ENCODE data around the gene SPAG17. TPM values are rescaled to one million over a fixed set of nuclear protein-coding genes. Genes with fewer than 3 reads are reported as not detected.

Gene SPAG17
- total RNA-seq, 1 experiment from 2014 or later, result 0.18 TPM

DNA sequence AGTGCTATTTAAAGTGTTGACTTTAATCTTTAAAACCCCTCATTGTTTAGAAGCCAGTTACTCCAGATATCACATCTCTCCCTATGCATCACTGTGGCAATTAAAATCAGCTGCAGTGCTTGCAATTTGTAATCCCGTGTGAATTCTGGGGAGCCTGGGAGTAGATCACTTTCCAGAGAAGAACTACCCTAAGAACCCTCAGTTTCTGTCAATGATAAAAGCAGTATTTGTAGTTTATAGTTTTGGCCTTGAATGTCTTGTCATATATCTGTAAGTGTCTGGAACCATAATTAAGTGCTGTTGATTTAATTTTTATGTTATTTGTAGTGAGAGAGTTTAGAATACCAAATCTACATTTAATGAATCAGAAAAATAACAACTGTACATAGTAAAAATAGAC is 5.5 kb upstream of the SPAG17 start:
- DNase-seq, result no peak
- no peak overlapping the region for H3K4me3 ChIP-seq
- no peaks in the 10 kb centered on the region for H3K27me3 ChIP-seq
- no peaks in the 10 kb centered on the region for H3K36me3 ChIP-seq
- no peaks in the 10 kb centered on the region for H3K4me1 ChIP-seq
- H3K9me3 ChIP-seq (replicated peaks), result peaks cover 11% of the 10 kb centered on the region
- H3K27ac ChIP-seq, result no peak overlapping the region

GRCh38 chr1:118189564-118189963 is 4.5 kb upstream of the SPAG17 start:
- H3K27me3 ChIP-seq, result no peaks in the 10 kb centered on the region
- H3K4me1 ChIP-seq, result no peaks in the 10 kb centered on the region
- DNase-seq, result no peak
- peaks cover 11% of the 10 kb centered on the region for H3K9me3 ChIP-seq (replicated peaks)
- no peak overlapping the region for H3K4me3 ChIP-seq
- H3K36me3 ChIP-seq, result no peaks in the 10 kb centered on the region
- no peak overlapping the region for H3K27ac ChIP-seq

DNA sequence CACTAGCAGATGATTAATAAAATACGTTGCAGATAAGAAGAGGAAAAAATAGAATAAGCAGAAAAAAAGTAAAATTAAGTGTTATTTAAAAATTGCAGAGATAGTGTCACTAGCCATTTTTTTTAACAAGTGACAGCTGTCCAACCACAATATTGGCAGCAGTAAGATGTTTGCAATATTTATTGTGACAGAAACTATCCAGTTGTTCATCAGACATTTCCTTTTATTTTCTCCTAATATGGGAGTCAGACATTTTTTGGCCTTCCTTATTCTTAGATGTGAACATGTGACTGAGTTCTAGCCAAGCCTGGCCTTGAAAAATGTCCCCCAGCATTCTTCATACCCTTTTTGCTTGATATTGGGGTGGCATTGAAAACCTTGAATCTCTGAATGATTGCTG is 3.4 kb upstream of the SPAG17 start:
- Histone ChIP-seq H3K36me3 (no peaks in the 10 kb centered on the region), H3K27ac (no peak overlapping the region), H3K9me3 (replicated peaks) (peaks cover 11% of the 10 kb centered on the region), H3K27me3 (no peaks in the 10 kb centered on the region), H3K4me1 (no peaks in the 10 kb centered on the region), H3K4me3 (no peak overlapping the region)
- no peak for DNase-seq

DNA sequence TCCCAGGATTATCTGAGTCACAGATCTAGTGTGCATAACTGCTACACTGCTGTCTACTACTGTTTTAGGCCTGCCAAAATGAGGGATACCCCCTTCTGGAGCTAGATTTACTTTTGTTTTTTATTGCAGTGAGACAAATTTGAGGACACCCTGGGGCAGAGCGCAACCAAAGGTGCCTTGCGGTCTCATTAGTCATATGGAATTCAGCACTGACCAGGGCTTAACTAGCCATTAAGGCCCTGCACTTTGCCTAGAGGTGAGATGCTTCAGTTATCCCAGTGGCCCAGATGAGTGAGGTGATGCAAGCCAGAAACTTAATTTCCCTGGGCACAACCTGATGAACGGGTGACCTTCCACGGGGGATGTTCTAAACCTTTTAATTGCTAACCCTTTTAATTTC is 998 bp upstream of the SPAG17 start:
- H3K4me1 ChIP-seq, result no peaks in the 10 kb centered on the region

DNA sequence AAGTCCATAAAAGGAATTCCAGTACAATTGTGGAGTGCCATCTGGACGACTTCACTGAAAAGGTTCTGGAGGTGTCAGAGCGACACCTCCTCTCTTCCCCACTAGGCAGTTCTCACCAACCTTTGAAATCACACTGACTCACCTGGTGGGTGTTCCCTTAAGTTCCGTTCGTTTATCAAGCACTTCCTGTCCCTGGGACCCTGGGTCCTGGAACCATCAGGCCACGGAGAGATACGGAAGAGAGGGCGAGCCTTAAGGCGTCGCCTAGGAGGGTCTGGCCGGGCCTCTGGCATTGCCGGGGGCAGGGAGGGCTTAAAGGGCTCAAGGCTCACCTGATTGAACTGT is 317 bp downstream of the SPAG17 start:
- Histone ChIP-seq H3K27me3 (no peaks in the 10 kb centered on the region), H3K9me3 (replicated peaks) (peaks cover under 1% of the 10 kb centered on the region; the same call in 1 of the 2 replicates), H3K4me3 (no peak overlapping the region), H3K36me3 (no peaks in the 10 kb centered on the region), H3K4me1 (no peaks in the 10 kb centered on the region), H3K27ac (no peak overlapping the region)
- DNase-seq, result no peak

More for the DNA sequence above, 998 bp upstream of the SPAG17 start:
- DNase-seq, result no peak
- no peaks in the 10 kb centered on the region for H3K36me3 ChIP-seq
- H3K27ac ChIP-seq, result no peak overlapping the region
- H3K27me3 ChIP-seq, result no peaks in the 10 kb centered on the region
- H3K4me3 ChIP-seq, result no peak overlapping the region
- peaks cover 4% of the 10 kb centered on the region for H3K9me3 ChIP-seq (replicated peaks)

- no peak for DNase-seq
- Histone ChIP-seq H3K36me3 (no peaks in the 10 kb centered on the region), H3K9me3 (replicated peaks) (no peaks in the 10 kb centered on the region), H3K27me3 (no peaks in the 10 kb centered on the region), H3K4me1 (no peaks in the 10 kb centered on the region), H3K27ac (no peak overlapping the region), H3K4me3 (no peak overlapping the region)
Observed at GRCh38 chr1:118183586-118183985, 1.4 kb downstream of the SPAG17 start.

GRCh38 chr1:118177998-118178397 is 7.0 kb downstream of the SPAG17 start:
- Histone ChIP-seq H3K27me3 (no peaks in the 10 kb centered on the region), H3K4me1 (no peaks in the 10 kb centered on the region), H3K4me3 (no peak overlapping the region), H3K27ac (no peak overlapping the region), H3K36me3 (no peaks in the 10 kb centered on the region), H3K9me3 (replicated peaks) (peaks cover 3% of the 10 kb centered on the region; the same call in 1 of the 2 replicates)
- DNase-seq, result no peak

- Histone ChIP-seq H3K9me3 (replicated peaks) (no peaks in the 10 kb centered on the region), H3K27me3 (no peaks in the 10 kb centered on the region), H3K27ac (no peak overlapping the region), H3K4me3 (no peak overlapping the region), H3K36me3 (no peaks in the 10 kb centered on the region), H3K4me1 (no peaks in the 10 kb centered on the region)
- DNase-seq, result no peak
Observed at GRCh38 chr1:118169016-118169415, 16.0 kb downstream of the SPAG17 start.

DNA sequence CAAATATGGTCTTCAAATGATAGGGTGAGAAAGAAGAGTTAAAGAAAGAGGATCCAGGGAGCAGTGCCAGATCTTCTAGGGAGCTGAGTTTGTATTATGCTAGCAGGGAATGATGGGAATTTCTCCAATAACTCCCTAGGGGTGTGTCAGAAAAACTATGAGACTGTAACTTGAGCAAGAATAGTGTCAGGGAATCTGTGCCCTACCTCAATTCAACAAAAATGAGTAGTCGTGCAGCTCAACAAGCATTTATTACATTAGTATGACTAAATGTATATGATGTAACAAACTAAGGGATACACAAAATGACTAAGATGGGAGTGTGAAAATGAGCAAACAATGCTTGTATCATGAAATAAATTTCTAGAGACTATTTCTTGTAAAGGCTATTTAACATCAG is 24.2 kb downstream of the SPAG17 start:
- no peak overlapping the region for H3K27ac ChIP-seq
- H3K9me3 ChIP-seq (replicated peaks), result no peaks in the 10 kb centered on the region; the same call in 1 of the 2 replicates
- no peaks in the 10 kb centered on the region for H3K27me3 ChIP-seq
- H3K4me3 ChIP-seq, result no peak overlapping the region
- no peaks in the 10 kb centered on the region for H3K36me3 ChIP-seq
- H3K4me1 ChIP-seq, result peaks cover 8% of the 10 kb centered on the region
- no peak for DNase-seq

- no peak overlapping the region for H3K27ac ChIP-seq
- no peaks in the 10 kb centered on the region for H3K36me3 ChIP-seq
- H3K4me1 ChIP-seq, result peaks cover 14% of the 10 kb centered on the region
- peak in 1 of 2 experiments; percentile 22 for DNase-seq
- no peaks in the 10 kb centered on the region; the same call in 1 of the 2 replicates for H3K9me3 ChIP-seq (replicated peaks)
- no peak overlapping the region for H3K4me3 ChIP-seq
- no peaks in the 10 kb centered on the region for H3K27me3 ChIP-seq
Observed at GRCh38 chr1:118159569-118159968, 25.5 kb downstream of the SPAG17 start.

GRCh38 chr1:118158924-118159323 is 26.1 kb downstream of the SPAG17 start:
- Histone ChIP-seq H3K9me3 (replicated peaks) (no peaks in the 10 kb centered on the region; the same call in 1 of the 2 replicates), H3K27me3 (no peaks in the 10 kb centered on the region), H3K27ac (no peak overlapping the region), H3K4me1 (peaks cover 20% of the 10 kb centered on the region), H3K4me3 (no peak overlapping the region), H3K36me3 (no peaks in the 10 kb centered on the region)
- no peak for DNase-seq

DNA sequence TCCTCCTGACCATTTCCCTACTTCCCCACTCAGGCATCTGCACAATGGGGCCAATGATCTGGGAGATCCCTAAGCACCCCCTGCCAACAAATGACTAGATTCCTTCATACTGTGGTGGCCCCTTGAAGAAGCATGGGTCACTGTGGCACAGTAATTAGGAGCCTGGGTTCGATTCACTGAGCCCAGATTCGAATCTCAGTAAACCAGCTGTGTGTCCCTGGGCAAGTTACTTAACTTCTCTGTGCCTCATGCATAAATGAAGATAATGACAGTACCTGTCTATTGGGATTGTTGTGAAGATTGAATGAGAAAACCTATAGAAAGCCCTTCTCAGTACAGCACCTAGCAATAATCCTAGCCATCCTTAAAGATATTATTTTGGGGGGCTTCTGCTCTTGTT is 27.5 kb downstream of the SPAG17 start:
- no peaks in the 10 kb centered on the region for H3K27me3 ChIP-seq
- no peak overlapping the region for H3K27ac ChIP-seq
- no peaks in the 10 kb centered on the region for H3K36me3 ChIP-seq
- no peaks in the 10 kb centered on the region; the same call in 1 of the 2 replicates for H3K9me3 ChIP-seq (replicated peaks)
- peaks cover 21% of the 10 kb centered on the region for H3K4me1 ChIP-seq
- DNase-seq, result no peak
- H3K4me3 ChIP-seq, result no peak overlapping the region

DNA sequence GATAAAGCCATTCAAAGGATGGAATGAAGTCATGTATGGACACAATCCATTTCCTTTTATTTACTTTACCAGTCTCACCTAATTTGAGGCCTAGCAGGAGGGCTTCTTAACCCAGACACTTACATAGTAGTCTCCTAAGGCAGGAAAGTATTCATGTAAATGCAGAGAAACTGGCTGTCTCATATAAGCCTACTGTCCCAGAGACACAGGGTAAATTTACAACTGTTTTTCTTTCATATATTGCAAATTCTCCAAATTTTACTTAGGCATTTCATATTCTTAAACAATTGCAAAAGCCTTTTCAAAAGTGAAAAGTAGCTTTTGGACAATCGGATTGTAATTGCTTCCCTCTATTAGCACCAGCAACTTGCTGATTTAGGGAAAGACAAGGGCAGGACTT is 29.9 kb downstream of the SPAG17 start:
- H3K9me3 ChIP-seq (replicated peaks), result no peaks in the 10 kb centered on the region; the same call in 1 of the 2 replicates
- H3K36me3 ChIP-seq, result no peaks in the 10 kb centered on the region
- peaks cover 24% of the 10 kb centered on the region for H3K4me1 ChIP-seq
- H3K4me3 ChIP-seq, result no peak overlapping the region
- H3K27ac ChIP-seq, result peak overlapping the region; percentile 69
- DNase-seq, result peak in 1 of 2 experiments; percentile 19
- H3K27me3 ChIP-seq, result no peaks in the 10 kb centered on the region

GRCh38 chr1:118154220-118154619 is 30.8 kb downstream of the SPAG17 start:
- Histone ChIP-seq H3K27me3 (no peaks in the 10 kb centered on the region), H3K36me3 (no peaks in the 10 kb centered on the region), H3K27ac (peak overlapping the region; percentile 69), H3K9me3 (replicated peaks) (no peaks in the 10 kb centered on the region; the same call in 1 of the 2 replicates), H3K4me1 (peaks cover 22% of the 10 kb centered on the region), H3K4me3 (no peak overlapping the region)
- peak; percentile 65 to 86 for DNase-seq

DNA sequence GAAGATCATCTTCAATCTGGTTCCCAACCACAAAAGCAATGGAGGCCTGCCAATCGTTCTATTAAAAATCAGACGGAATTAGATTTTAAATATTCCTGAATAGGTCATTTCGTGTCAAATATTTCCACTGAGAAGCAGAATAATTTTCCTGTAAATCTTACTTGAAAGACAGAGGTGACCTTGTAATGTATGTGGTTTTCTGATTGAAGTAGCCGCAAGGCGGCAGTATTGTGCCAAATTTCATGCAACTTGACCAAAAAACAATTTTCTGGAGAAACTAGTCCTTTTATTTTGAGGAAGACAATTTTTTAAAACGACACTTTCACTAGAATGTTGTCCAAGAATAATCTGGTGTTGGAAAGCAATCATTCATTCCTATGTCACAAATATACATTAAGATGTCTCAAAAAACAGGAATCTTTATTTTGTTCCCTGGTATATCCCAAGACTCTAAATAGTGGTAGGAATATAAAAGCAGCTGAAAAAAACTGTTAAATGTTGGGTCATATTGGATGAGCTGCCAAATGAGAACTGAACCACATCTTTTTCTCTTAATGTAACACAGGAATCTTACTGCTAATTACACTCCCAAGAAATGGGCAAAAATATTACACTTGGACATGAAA is 33.6 kb downstream of the SPAG17 start:
- H3K36me3 ChIP-seq, result no peaks in the 10 kb centered on the region
- peaks cover 24% of the 10 kb centered on the region for H3K4me1 ChIP-seq
- H3K4me3 ChIP-seq, result no peak overlapping the region
- no peaks in the 10 kb centered on the region for H3K9me3 ChIP-seq (replicated peaks)
- H3K27ac ChIP-seq, result no peak overlapping the region
- DNase-seq, result peak; percentile 62 to 87
- H3K27me3 ChIP-seq, result no peaks in the 10 kb centered on the region

GRCh38 chr1:118149799-118150198 is 35.2 kb downstream of the SPAG17 start:
- Histone ChIP-seq H3K4me1 (peaks cover 21% of the 10 kb centered on the region), H3K9me3 (replicated peaks) (no peaks in the 10 kb centered on the region), H3K27me3 (no peaks in the 10 kb centered on the region), H3K36me3 (no peaks in the 10 kb centered on the region), H3K27ac (no peak overlapping the region), H3K4me3 (no peak overlapping the region)
- DNase-seq, result no peak
